ENCODE data around the gene RBFOX2.

Gene RBFOX2

GRCh38 chr22:35862697-35863096, 165.9 kb downstream of the RBFOX2 start:
- no peaks in the 10 kb centered on the region for H3K36me3 ChIP-seq
- no peaks in the 10 kb centered on the region for H3K27me3 ChIP-seq
- intact Hi-C loops (cut with DNase I; ENCODE audit: low total_unique reads) = no loop called here
- no peaks in the 10 kb centered on the region for H3K9me3 ChIP-seq
- H3K27ac ChIP-seq = no peak overlapping the region
- no peak for DNase-seq
- peaks cover 0 to 49% (median 10%) of the 10 kb centered on the region in 4 donors for H3K4me1 ChIP-seq
- TF ChIP-seq, protein P1, sequence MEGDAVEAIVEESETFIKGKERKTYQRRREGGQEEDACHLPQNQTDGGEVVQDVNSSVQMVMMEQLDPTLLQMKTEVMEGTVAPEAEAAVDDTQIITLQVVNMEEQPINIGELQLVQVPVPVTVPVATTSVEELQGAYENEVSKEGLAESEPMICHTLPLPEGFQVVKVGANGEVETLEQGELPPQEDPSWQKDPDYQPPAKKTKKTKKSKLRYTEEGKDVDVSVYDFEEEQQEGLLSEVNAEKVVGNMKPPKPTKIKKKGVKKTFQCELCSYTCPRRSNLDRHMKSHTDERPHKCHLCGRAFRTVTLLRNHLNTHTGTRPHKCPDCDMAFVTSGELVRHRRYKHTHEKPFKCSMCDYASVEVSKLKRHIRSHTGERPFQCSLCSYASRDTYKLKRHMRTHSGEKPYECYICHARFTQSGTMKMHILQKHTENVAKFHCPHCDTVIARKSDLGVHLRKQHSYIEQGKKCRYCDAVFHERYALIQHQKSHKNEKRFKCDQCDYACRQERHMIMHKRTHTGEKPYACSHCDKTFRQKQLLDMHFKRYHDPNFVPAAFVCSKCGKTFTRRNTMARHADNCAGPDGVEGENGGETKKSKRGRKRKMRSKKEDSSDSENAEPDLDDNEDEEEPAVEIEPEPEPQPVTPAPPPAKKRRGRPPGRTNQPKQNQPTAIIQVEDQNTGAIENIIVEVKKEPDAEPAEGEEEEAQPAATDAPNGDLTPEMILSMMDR (IDR thresholded peaks at IDR 0.05) = no peak
- H3K4me3 ChIP-seq = no peak overlapping the region

DNA sequence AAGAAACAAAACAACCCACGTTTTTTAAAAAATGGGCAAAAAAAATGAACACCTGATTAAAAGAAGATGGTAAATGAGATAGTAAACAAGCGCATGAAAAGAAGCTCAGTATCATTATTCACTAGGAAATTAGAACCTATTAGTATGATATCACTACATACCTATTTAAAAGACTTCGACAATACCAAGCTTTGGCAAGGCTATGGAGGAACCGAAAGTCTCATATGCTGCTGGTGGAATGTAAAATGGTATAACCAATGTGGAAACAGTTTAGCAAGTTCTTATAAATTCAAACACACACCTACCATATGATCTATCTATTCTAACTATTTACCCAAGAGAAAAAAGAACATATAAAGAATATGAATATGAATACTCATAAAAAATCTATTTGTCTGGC, 167.2 kb downstream of the RBFOX2 start:
- no peaks in the 10 kb centered on the region for H3K36me3 ChIP-seq
- DNase-seq = no peak
- H3K27me3 ChIP-seq = no peaks in the 10 kb centered on the region
- no peaks in the 10 kb centered on the region for H3K9me3 ChIP-seq
- peaks cover 0 to 39% (median 9%) of the 10 kb centered on the region in 4 donors for H3K4me1 ChIP-seq
- TF ChIP-seq, protein P1 (IDR thresholded peaks at IDR 0.05) = no peak
- H3K4me3 ChIP-seq = no peak overlapping the region
- H3K27ac ChIP-seq = no peak overlapping the region
- intact Hi-C loops (cut with DNase I; ENCODE audit: low total_unique reads) = no loop called here

DNA sequence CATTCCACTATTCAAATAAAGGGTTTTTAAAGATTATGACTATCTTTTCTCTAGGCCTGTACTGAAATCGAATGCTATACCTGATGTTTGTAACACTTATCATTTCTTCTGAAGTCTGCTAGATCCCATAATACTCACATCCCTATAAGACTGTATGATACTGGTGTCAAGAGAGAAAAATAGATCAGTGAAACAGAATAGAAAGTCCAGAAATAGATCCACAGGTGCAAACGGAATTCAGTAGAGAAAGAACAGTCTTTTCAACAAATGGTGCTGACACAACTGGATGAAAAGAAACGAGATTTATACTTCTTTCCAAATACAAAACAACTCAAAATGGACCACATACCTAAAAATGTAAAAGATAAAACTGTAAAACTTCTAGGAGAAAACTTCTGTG, 167.8 kb downstream of the RBFOX2 start:
- TF ChIP-seq, protein P1 (IDR thresholded peaks at IDR 0.05) = no peak
- Histone ChIP-seq H3K9me3 (no peaks in the 10 kb centered on the region), H3K4me1 (peaks cover 0 to 33% (median 11%) of the 10 kb centered on the region in 4 donors), H3K4me3 (no peak overlapping the region), H3K36me3 (no peaks in the 10 kb centered on the region), H3K27ac (no peak overlapping the region), H3K27me3 (no peaks in the 10 kb centered on the region)
- DNase-seq = no peak
- intact Hi-C loops (cut with DNase I; ENCODE audit: low total_unique reads) = no loop called here

GRCh38 chr22:35860087-35860733, 168.4 kb downstream of the RBFOX2 start:
- H3K36me3 ChIP-seq = no peaks in the 10 kb centered on the region
- DNase-seq = no peak
- no peak overlapping the region for H3K27ac ChIP-seq
- TF ChIP-seq, protein P1 (IDR thresholded peaks at IDR 0.05) = no peak
- no peaks in the 10 kb centered on the region for H3K9me3 ChIP-seq
- no peaks in the 10 kb centered on the region for H3K27me3 ChIP-seq
- intact Hi-C loops (cut with DNase I; ENCODE audit: low total_unique reads) = no loop called here
- H3K4me1 ChIP-seq = peaks cover 0 to 26% (median 14%) of the 10 kb centered on the region in 4 donors
- H3K4me3 ChIP-seq = no peak overlapping the region

GRCh38 chr22:35854334-35854733, 174.3 kb downstream of the RBFOX2 start:
- TF ChIP-seq, protein P1 (IDR thresholded peaks at IDR 0.05) = no peak
- Histone ChIP-seq H3K36me3 (no peaks in the 10 kb centered on the region), H3K9me3 (no peaks in the 10 kb centered on the region), H3K4me1 (peaks cover 0 to 16% (median 7%) of the 10 kb centered on the region in 4 donors), H3K27me3 (no peaks in the 10 kb centered on the region), H3K27ac (no peak overlapping the region), H3K4me3 (no peak overlapping the region)
- DNase-seq = no peak
- intact Hi-C loops (cut with DNase I; ENCODE audit: low total_unique reads) = no loop called here
